Activated CD4-positive, alpha-beta T cell treated with anti-CD3 and anti-CD28 coated beads for 1 hour (primary cell): ENCODE results near the gene BCR.

Experiments used
- DNase-seq: peaks from one replicate; pipeline ENCODE4 v3.0.0-alpha.2; 2020

BCR gene

DNA sequence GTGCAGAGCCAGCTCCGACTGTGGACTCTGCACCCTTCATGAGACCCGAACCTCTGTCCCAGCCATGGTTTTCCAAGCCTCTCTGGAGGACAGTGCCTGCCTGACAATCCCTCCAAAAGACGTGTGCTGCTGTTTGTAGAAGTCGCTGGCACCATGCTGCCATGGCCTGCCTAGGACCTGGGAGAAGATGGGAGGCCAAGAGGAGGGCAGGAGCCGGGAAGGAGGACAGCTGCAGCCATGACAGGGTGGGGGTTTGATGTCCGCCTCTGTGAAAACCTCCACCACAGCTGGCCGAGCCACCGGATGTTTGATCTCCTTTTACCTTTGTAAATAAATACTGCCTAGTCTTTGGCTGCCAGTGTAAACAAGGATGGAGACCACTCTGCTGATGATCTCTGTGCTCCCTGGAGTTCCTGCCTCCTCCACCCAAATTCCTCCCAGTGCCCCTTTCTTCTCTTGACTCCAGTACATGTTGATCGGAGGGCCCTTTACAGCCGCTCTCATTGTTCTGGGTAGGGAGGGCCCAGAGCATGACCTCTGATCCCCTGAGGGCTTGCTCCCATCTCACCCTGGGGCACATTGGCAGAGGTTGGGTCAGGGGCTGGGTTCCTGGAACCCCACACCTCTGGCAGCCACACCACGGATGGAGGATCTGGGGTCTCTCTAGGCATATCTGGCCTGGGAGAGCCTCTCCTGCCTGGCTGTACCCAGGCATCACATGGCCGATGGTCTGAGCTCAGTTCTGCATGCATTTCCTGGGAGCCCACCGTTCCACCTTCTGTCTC is 66.9 kb downstream of the BCR start:
- DNase-seq = no peak

DNA sequence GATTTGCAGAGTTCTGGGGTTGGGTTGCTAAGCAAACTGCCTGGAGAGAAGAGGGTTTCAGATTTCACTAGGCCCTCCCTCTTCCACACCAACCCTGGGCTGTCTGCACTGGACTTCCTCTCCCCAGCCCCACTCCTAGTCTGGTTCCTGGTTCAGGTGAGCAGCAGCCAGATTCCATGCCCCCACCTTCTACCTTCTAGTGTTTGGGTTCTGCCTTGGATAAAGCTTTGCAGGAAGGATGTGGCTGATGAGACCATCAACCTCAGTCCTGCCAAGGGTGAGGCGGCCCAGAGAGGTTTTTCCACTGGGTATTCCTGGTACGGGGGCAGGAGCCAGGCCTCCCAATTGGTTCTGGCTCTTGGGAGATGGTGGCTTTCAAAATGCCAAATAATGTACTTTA is 68.3 kb downstream of the BCR start:
- DNase-seq = no peak

DNA sequence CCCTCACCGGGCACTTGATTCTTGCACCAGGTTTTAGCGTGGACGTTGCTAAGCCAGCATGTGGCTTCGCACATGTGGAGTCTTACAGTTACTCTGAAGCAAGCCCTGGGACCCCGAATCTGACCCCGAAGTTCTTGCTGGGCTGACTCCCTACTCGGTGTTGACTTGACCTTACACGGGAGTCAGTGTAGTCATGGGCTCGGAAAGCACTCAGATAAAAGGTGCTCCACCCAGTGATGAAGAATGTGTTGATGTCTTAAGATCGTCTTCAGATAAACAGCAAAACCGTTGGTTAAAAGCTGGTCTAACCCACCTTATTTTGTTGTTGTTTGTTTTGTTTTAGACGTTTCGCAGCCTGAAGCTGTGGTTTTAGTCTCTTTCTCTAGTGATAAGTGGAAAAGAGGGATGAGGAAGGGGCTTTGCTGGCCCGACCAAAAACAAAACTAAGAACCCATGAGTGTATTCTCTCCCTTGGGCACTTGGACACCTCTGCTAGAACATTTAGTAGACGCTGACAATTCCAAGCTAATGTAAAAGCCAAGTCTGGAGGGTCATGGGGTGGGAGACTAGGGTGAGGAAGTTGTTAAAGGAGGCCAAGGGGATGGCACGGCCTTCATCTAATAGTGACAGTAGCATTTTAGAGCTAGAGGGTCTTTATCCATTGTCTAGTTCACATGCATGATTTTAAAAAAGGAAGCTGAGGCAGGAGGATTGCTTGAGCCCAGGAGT is 69.9 kb downstream of the BCR start:
- DNase-seq = no peak

DNA sequence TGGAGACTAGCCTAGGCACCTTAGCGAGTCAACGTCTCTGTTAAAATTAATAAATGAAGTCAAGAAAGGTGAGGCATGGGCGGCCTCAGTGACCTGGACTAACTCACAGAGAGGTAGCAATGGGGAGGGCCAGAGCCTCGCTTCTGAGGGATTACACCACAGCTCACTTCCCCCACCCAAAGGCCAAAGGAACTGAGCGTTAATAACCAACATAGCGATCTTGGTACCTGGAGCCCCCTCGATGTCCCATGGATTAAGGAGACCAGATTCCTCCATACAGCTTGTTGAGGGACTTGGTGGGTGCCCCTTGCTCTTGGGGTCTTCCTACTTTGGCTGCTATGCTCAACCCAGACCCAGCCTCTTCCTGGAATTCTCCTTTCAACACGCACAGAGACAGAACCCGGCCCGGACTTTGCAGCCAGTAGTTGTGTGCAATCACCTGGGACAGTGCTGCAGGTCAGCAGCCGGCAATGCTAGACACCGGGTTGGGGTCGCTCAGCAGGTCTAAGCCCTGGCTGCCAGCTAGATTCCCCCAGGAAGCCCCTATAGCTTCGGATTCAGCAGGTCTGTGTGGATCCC is 70.6 kb downstream of the BCR start:
- no peak for DNase-seq

DNA sequence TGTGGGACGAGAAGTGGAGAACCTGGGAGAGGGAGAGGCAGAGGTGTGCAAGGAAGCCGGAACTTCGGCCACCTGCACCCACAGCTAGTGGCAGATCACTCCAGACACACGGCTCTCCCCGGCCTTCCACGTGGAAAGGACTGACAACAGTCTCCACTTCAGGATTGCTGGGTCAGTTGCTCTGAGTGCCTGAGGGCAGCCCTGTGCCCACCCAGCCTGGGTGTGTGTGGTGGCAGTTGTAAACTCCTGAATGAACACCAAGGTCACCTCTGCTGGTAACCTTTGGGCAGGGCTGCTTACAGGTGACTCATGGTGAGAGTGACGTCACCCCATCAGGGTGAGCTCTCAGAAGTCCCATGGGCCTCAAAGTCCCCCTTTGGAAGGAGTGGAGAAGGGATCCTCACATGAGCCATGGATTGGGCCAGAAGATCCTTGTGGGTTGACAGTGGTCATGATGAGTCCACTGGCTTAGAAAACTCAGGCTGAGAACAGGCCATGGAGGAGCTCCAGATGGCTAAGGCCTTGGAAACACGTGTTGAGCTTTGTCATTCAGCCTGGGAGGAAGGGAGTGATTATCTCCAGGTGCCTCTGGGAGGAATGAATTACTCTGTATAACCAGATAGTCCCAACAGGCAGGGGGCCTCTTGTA is 71.3 kb downstream of the BCR start:
- no peak for DNase-seq

DNA sequence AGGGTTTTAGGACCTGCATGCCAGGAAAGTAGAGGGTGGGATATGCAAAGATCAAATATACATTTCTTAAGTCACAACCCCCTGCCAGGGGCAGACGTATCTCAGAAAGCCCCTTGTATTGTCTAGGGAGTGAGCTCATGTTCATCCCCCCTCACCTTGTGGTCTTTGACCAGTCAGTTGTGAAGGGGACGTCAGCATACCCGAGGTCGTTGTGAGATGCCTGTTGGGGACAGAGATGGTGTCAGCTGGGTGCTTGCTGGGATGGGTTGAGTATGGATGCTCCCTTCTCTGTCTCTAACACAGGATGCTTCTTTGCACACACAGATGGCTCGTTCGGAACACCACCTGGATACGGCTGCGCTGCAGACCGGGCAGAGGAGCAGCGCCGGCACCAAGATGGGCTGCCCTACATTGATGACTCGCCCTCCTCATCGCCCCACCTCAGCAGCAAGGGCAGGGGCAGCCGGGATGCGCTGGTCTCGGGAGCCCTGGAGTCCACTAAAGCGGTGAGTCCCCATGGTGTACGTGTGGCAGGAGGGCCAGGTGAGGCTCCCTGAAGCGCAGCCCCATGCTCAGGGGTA is 73.3 kb downstream of the BCR start:
- DNase-seq = no peak

DNA sequence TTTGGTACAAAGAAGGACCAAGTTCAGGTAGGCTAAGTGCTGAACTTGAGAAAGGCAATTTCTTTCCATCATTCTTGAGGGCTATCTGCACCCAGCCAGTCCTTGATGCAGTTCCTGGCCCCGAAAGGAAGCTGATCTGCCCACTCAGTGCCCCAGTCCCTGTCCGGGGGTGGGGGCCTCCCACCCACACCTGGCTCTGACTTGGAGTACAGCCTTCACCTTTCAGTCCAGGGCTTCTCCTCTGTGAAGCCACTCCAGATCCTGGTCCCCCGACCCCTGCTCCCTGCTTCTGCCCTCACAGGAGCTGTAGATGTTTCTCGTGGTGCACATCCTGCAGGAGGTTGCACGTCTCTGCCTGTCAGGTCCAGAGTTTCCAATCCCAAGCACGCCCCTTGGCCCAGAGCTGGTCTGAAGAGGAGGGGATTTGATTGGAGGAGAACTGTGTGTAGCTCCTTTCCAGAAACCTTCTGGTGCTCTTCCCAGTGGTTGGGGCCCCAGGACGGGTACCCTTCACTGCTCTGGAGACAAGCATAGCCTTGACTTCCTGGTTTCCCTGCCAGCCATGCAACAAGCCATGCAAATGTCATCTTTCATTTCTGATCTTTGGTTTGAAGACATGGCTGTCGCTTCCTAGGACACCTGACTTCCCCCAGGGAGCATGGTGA is 75.3 kb downstream of the BCR start:
- no peak for DNase-seq

DNA sequence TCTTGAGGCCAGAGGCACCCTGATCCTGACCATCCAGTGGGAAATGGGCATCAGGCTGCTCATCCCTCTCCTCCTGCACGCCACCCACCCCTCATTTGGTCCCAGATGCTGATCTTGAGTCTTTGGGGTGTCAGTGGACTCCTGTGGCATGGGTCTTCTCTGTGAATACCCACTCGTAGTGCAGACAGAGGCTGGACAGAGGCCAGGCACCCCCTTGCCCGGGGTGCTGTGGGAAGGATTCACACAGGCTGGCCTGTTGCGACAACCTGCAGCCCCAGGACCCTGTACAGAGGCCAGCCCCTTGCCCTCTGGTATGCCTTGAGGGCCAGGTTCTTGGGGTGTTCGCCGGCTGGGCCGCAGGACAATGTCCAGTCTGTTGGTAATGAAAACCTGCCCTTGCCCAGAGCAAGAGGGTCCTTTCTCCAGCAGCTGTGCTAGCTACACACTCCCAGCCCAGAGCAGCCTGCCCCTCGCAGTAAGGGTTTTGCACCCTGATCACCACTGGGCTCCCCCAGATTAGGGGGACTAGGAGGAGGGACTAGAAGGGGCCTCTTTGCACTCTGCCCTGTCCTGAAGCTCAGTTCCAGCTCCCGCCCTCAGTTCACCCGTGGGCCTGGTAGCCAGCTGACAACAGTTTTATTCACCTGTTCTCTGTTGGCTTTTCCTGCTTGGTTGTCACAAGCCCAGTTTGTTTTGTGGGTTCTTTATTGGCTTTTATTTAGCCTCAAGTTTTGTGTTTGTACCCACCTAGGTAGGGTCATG is 76.0 kb downstream of the BCR start:
- no peak for DNase-seq

DNA sequence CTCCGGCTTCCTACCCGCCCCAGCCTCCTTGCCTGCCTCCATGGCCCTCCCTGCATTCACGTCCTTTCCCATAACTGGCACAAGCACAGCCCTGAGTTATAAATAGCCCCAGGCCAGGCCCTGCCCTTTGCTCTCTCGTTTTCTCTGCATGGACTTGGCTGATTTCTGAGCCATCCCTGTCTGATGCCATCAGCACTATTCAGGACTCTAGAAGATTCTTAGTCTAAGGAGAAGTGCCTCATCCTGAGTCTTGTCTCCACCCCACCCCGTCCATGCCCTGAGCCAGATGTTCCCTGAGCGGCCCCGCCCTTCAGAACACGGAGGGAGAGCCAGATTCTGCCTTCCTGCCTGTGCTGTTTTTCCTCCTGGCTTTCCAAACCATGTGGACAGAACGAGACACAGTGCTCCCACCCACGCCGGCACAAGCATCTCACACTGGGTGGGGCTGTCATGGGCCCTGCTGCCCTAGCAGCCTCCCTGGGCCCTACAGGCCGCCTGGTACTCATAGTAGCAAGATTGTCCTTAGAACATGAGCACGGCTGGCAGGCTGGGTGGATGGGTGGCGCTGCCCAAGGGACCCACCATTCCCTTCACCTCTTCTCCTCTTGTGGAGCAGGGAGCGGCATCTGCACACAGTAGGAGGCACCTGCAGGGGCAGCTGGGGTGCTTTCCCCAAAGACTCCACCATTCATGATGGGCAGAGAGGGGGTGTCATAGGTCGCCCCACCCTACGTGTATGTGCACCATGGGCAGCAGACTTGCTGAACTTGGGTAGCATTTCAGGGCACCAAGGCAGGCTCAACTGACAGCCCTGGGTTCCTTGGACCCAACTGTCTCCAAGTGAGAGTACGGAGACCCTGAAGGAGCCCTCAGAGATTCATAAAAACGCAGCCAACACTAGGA is 76.9 kb downstream of the BCR start:
- DNase-seq = no peak

DNA sequence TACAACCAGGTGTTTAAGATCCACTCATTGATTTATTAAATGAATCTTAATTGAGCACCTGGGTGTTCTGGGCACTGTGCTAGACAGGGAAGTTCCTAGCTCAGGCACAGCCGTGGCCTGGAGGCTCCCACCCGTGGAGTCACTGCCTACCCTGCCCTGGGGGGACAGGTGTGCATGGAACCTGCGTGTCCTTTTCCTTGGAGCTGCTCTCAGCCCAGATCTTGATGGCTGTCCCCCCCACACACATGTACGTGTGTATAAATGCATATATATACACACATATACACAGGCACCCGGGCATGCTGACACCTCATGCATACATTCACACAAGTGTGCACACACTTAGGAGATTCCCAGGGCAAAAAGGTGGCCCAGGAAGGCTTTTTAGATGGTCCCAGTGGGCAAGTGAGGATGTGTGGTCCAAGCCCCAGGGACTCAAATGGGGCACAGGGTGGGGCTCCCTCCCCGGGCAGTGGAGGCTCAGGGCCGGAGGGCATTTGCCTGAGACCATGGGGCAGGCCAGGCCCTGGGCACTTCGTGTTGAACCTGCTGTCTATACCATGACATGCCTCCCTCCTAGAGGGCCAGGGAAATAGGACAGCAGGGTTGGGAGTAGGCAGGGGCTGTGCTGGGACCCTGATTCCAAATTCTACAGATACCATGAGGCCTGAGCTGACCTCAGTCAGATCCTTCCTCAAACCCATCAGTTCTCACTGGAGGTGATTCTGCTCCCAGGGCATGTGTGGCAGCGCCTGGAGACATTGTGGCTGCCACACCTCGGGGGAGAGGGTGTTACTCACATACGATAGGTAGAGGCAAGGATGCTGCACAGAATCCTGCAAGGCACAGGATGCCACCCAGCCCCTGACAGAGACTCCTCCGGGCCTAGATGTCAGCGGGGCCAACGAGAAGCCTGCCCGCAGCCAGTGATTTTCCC is 77.8 kb downstream of the BCR start:
- DNase-seq = no peak

DNA sequence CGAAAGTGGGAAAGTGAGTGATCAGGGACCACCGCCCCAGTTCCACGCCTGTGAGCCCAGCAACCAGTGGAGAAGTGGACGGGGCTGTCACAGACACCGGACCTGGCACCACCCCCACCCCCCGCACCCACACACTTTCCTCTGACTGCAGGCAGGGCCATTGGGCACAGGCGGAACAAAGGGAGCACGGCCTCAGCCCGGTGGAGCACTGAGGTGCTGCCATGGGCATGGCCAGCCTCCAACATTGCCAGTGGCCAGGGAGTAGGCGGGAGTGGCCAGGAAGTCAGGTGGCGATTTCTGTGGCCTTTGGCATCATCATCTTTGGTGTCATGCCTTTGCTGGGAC is 78.5 kb downstream of the BCR start:
- no peak for DNase-seq

DNA sequence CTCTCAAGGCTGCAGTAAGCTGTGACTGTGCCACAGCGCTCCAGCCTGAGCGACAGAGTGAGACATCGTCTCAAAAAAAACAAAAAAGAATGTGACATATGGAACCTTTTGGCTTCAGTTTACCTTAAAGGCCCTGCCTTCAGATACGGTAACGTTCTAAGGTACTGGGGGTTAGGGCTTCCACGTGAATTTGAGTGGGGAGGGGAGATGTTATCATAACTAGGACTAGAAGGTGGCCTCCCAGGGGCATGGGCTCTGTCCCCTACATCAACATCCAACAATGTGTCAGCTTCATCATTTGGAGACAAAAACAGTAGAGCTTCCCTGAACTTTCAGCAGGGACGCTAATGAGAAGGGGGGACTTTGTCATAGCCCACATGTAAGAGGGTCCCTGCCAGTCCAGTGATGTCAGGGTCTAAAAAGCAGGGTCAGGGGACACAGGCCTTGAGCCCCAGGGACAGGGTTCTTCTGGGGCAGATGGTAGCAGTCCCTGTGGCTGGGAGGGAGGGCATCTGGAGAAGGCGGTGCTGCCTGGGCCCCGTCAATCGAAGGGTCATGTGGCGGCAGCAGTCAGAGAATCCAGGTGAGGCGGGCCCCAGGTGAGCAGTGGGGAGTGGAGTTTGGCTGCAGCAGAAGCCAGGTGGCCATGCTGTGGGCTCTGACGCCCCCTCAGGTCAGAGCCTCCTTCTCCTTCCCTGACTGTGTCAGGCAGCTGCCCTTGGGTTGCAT is 79.8 kb downstream of the BCR start:
- no peak for DNase-seq

DNA sequence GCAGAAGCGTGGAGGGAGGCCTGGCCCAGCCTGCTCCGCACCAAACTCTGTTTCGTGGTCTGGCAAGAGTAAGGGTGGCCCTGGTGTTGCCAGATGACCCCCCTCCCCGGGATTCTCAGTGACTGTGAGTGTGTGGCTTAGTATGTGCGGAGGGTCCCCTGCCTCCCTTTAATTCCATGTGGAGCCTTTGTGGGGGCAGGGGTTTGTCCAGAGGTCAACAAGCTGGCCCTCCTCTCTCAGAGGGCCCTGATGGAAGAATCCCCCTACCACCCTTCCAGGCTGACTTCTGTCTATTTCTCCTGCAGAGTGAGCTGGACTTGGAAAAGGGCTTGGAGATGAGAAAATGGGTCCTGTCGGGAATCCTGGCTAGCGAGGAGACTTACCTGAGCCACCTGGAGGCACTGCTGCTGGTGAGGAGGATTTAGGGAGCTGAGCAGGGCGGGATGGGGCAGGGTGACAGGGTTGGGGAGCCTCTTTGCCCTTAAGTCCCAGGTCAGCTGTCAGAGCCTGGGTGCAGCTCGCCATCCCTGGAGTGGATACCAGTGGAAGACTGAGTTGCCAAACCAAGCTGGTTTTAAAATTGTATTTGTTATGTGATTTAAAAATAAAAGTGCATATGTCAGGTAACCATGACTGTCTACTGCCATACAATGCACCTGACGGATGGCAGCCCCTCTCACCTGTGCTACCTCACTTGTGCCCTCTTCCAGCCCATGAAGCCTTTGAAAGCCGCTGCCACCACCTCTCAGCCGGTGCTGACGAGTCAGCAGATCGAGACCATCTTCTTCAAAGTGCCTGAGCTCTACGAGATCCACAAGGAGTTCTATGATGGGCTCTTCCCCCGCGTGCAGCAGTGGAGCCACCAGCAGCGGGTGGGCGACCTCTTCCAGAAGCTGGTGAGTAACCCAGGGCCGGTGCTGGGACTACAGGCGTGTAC is 80.6 kb downstream of the BCR start:
- no peak for DNase-seq

DNA sequence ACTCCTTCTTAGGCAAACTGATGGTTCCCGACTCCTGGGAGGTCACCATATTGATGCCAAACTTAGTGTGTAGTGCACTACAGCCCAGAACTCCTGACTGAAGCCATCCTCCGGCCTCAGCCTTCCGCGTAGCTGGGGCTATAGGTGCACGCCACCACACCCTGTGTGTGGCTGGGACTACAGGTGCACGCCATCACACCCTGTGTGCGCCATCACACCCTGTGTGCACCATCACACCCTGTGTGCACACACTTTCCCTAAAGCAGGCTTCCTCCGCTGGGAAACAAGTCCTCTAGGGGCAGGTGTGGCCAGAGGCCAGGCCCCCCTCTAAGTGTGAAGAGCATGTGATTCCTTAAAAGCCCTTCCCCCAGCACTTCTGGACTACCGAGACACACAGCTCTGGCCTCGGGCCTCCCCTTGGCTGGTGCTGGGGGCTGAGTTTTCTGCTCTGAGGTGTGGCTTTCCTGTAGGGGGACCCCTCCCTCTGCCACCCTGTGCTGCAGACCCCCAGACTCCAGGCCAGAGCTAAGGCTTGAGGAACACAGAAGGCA is 81.7 kb downstream of the BCR start:
- DNase-seq = no peak

DNA sequence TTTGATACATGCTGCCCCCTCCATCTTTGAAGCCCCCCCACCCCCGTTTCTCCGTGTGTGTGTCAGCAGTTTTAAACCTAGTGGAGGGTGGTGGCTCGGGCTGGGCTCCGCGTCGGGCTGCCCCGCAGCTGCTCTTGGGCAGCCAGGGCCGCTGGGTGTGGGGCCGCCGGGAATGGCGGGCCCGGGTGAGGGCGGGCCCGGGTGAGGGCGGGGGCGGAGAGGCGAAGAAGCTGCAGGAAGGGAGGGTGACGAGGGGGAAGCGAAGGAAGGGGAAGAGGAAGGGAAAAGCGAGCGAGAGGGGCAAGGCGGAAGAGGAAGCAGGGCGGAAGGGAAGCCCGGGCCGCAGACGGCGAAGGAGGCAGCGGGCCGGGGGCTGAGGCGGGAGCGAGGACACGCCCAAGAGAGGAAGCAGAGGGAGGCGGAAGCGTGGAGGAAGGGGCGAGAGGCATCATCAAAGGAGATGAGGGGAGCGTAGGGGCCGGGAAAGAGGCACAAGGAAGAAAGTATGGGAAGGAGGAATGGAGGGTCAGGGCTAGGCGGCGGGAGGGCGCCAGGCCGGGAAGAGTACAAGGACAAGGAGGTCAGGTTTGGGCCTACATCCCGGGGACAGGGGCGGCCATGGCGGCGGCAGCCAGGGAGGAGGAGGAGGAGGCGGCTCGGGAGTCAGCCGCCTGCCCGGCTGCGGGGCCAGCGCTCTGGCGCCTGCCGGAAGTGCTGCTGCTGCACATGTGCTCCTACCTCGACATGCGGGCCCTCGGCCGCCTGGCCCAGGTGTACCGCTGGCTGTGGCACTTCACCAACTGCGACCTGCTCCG is 82.4 kb downstream of the BCR start:
- DNase-seq = no peak

DNA sequence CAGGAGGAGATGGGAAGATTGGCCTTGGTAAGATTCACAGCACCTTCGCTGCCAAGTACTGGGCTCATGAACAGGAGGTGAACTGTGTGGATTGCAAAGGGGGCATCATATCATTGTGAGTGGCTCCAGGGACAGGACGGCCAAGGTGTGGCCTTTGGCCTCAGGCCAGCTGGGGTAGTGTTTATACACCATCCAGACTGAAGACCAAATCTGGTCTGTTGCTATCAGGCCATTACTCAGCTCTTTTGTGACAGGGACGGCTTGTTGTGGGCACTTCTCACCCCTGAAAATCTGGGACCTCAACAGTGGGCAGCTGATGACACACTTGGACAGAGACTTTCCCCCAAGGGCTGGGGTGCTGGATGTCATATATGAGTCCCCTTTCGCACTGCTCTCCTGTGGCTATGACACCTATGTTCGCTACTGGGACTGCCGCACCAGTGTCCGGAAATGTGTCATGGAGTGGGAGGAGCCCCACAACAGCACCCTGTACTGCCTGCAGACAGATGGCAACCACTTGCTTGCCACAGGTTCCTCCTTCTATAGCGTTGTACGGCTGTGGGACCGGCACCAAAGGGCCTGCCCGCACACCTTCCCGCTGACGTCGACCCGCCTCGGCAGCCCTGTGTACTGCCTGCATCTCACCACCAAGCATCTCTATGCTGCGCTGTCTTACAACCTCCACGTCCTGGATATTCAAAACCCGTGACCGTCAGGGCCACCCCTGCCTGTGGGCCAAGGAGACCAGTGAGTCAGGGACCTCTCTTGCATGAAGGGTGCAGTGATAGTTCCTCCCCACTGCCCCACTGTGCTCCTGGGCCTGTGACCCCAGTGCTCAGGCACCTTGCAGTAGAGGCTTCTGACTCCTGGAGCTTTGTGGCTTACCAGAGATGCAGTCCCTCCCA is 83.6 kb downstream of the BCR start:
- DNase-seq = peak; percentile 26
